OCI-LY1 (cell line): ENCODE results near the gene GARIN5A.
A peak's percentile ranks its signal among the peaks of the same experiment; 100 is the strongest.

ENCODE experiments used
- H2AFZ ChIP-seq: fragments of 200-600 bp; sonication (generic), shearing (Covaris generic); 2 replicates; pipeline ENCODE4 v1.6.0; 2014; ENCODE audit warnings: antibody characterized with exemption, mild to moderate bottlenecking, low read length
- H3F3A ChIP-seq: fragments of 200-600 bp; sonication (generic), shearing (Covaris generic); 2 replicates; pipeline ENCODE4 v1.6.0; 2014; ENCODE audit warnings: mild to moderate bottlenecking, antibody characterized with exemption, low read length, moderate library complexity; ENCODE audit not compliant: insufficient read depth
- H3K27ac ChIP-seq: fragments of 200-600 bp; sonication (generic); 2 replicates; pipeline ENCODE4 v1.5.1; 2014; ENCODE audit warnings: low read length, mixed run types, mild to moderate bottlenecking, low read depth; ENCODE audit not compliant: poor library complexity, severe bottlenecking
- H3K27me3 ChIP-seq: fragments of 200-600 bp; sonication (generic); 2 replicates; pipeline ENCODE4 v1.6.0; 2014; ENCODE audit warnings: antibody characterized with exemption, mild to moderate bottlenecking, low read length, moderate library complexity; ENCODE audit not compliant: insufficient read depth
- H3K36me3 ChIP-seq: fragments of 200-600 bp; sonication (generic); 2 replicates; pipeline ENCODE4 v1.6.1; 2014; ENCODE audit warnings: mild to moderate bottlenecking, antibody characterized with exemption, low read length, moderate library complexity, mixed read lengths; ENCODE audit not compliant: insufficient read depth
- H3K4me1 ChIP-seq: fragments of 200-600 bp; sonication (generic); 2 replicates; pipeline ENCODE4 v1.5.1; 2014; ENCODE audit warnings: mild to moderate bottlenecking, low read length, moderate library complexity; ENCODE audit not compliant: insufficient read depth, severe bottlenecking
- H3K4me2 ChIP-seq: fragments of 200-600 bp; sonication (generic), shearing (Covaris generic); 2 replicates; pipeline ENCODE4 v1.6.1; 2014; ENCODE audit warnings: low read length
- H3K4me3 ChIP-seq: fragments of 200-600 bp; sonication (generic); 2 replicates; pipeline ENCODE4 v1.5.1; 2014; ENCODE audit warnings: low read length, low read depth, mild to moderate bottlenecking, mixed read lengths; ENCODE audit not compliant: poor library complexity, severe bottlenecking
- H3K79me2 ChIP-seq: fragments of 200-600 bp; shearing (Covaris generic); 2 replicates; pipeline ENCODE4 v1.6.1; 2016; ENCODE audit warnings: mixed run types, low read length, mixed read lengths; ENCODE audit not compliant: insufficient read depth
- H3K9ac ChIP-seq: fragments of 200-600 bp; sonication (generic), shearing (Covaris generic); 2 replicates; pipeline ENCODE4 v1.6.1; 2014; ENCODE audit warnings: mild to moderate bottlenecking, low read length, mixed read lengths
- H3K9me2 ChIP-seq: fragments of 200-600 bp; sonication (generic), shearing (Covaris generic); 2 replicates; pipeline ENCODE4 v1.6.1; 2014; ENCODE audit warnings: low read depth, mild to moderate bottlenecking, low read length, mixed read lengths
- H3K9me3 ChIP-seq: fragments of 200-600 bp; shearing (Covaris generic); 2 replicates; pipeline ENCODE4 v1.6.1; 2014; ENCODE audit warnings: low read length, mixed read lengths
- H4K20me1 ChIP-seq: fragments of 200-600 bp; sonication (generic), shearing (Covaris generic); 2 replicates; pipeline ENCODE4 v1.6.0; 2016; ENCODE audit warnings: mild to moderate bottlenecking, low read length; ENCODE audit not compliant: insufficient read depth
- CTCF ChIP-seq: fragments of 200-600 bp; sonication (generic), shearing (Covaris generic); IDR thresholded peaks from 2 replicates; pipeline ENCODE4 v1.5.1; 2017; ENCODE audit warnings: mild to moderate bottlenecking, antibody characterized with exemption, low read length, moderate library complexity, mixed read lengths
- EZH2 ChIP-seq: fragments of 200-600 bp; sonication (generic), shearing (Covaris generic); IDR thresholded peaks from 2 replicates; pipeline ENCODE4 v1.8.0; 2017; ENCODE audit warnings: borderline replicate concordance, mixed run types, mild to moderate bottlenecking, antibody characterized with exemption, low read length, moderate library complexity, mixed read lengths

Gene GARIN5A

GRCh38 chr19:50462970-50463369, 13.7 kb downstream of the GARIN5A start:
- Histone ChIP-seq H3K9me3 (no peaks in the 10 kb centered on the region), H3K27ac (no peak overlapping the region), H3K4me3 (no peak overlapping the region), H3K9me2 (no peaks in the 10 kb centered on the region), H3K9ac (no peak overlapping the region), H3K4me2 (no peak overlapping the region), H2AFZ (no peak overlapping the region), H3K79me2 (no peaks in the 10 kb centered on the region), H4K20me1 (no peaks in the 10 kb centered on the region), H3K36me3 (no peaks in the 10 kb centered on the region), H3K27me3 (peaks cover 14% of the 10 kb centered on the region; the same call in 1 of the 2 replicates), H3F3A (no peaks in the 10 kb centered on the region; the same call in 1 of the 2 replicates), H3K4me1 (peaks cover 15% of the 10 kb centered on the region)
- TF ChIP-seq CTCF (no peak), EZH2 (no peak)

- Histone ChIP-seq H3K79me2 (no peaks in the 10 kb centered on the region), H2AFZ (no peak overlapping the region), H3F3A (no peaks in the 10 kb centered on the region; the same call in 1 of the 2 replicates), H3K36me3 (no peaks in the 10 kb centered on the region), H3K9me2 (no peaks in the 10 kb centered on the region), H3K4me3 (no peak overlapping the region), H4K20me1 (no peaks in the 10 kb centered on the region), H3K4me1 (peaks cover 15% of the 10 kb centered on the region), H3K9me3 (no peaks in the 10 kb centered on the region), H3K27me3 (peaks cover 5% of the 10 kb centered on the region; the same call in 1 of the 2 replicates), H3K4me2 (peak overlapping the region; percentile 8; the same call in 1 of the 2 replicates), H3K27ac (no peak overlapping the region), H3K9ac (no peak overlapping the region)
- TF ChIP-seq EZH2 (no peak), CTCF (peak; percentile 86)
These were observed 15.4 kb downstream of the GARIN5A start for GRCh38 chr19:50461066-50461875.

GRCh38 chr19:50460161-50460765, 16.4 kb downstream of the GARIN5A start:
- H3K9me3 ChIP-seq: no peaks in the 10 kb centered on the region
- no peaks in the 10 kb centered on the region for H3K9me2 ChIP-seq
- H3K79me2 ChIP-seq: no peaks in the 10 kb centered on the region
- peaks cover 4% of the 10 kb centered on the region; the same call in 1 of the 2 replicates for H3K27me3 ChIP-seq
- no peak overlapping the region for H2AFZ ChIP-seq
- no peaks in the 10 kb centered on the region for H3K36me3 ChIP-seq
- no peak overlapping the region for H3K4me3 ChIP-seq
- TF ChIP-seq CTCF (peak; percentile 36; the same call in 1 of the 2 replicates), EZH2 (no peak)
- peak overlapping the region; percentile 26; the same call in 1 of the 2 replicates for H3K9ac ChIP-seq
- H4K20me1 ChIP-seq: no peaks in the 10 kb centered on the region
- no peaks in the 10 kb centered on the region; the same call in 1 of the 2 replicates for H3F3A ChIP-seq
- no peak overlapping the region for H3K27ac ChIP-seq
- peak overlapping the region; percentile 45 for H3K4me2 ChIP-seq
- peaks cover 15% of the 10 kb centered on the region for H3K4me1 ChIP-seq
